Measurements from ENCODE around the gene CLK3.

DNA sequence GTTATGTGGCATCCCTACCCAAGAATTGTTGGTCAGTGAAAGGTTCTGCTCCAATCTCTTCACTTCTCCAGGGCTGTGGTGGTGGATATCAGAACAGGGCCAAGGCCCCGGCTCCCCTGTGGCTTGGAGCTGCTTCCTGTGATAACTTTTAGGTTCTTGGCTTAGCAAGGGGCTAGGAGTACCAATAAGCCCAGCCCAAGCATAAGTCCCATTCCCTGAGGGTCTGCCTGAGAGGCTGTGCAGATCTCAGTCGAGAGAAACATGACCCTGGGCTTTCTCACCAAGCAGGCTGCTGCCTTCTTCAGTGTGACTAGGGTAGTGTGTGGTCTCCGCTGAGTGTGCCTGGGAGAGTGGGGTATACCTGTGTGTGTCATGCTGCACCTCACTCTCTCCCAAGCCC is 7.1 kb downstream of the CLK3 start:
- no peak for TF ChIP-seq CTCF (IDR thresholded peaks at IDR 0.05)
- TF ChIP-seq POLR2A (IDR thresholded peaks at IDR 0.05), result no peak

All from Peyer's patch (tissue), 4 donors.